T-helper 17 cell (primary cell): ENCODE results near the gene BCAS3. TPM values are rescaled to one million over a fixed set of nuclear protein-coding genes. Genes with fewer than 3 reads are reported as not detected.

Experiments used
- ATAC-seq: fragments of 150-1000 bp; cut with Tn5 transposase; 2 replicates; pipeline ENCODE4 v1.10.0; 2021; ENCODE audit warnings: mild to moderate bottlenecking, moderate library complexity
- DNase-seq, 3 donors: peaks; one replicate each; pipeline versions ENCODE4 v3.0.0 to v3.0.0-alpha.2; 2020 to 2021
- H3K9me3 ChIP-seq: one replicate; pipeline ENCODE4 v1.7.0; 2013; ENCODE audit warnings: low read length, mild to moderate bottlenecking; ENCODE audit not compliant: control insufficient read depth, poor library complexity, severe bottlenecking
- H3K27ac Mint-ChIP-seq: one replicate; pipeline ENCODE4 v1.8.0; 2022; ENCODE audit warnings: mild to moderate bottlenecking, moderate library complexity, mixed read lengths
- H3K27me3 Mint-ChIP-seq: one replicate; pipeline ENCODE4 v1.8.0; 2022; ENCODE audit warnings: mixed read lengths
- H3K36me3 Mint-ChIP-seq: one replicate; pipeline ENCODE4 v1.8.0; 2022; ENCODE audit warnings: low read depth, mixed read lengths
- H3K4me1 Mint-ChIP-seq: one replicate; pipeline ENCODE4 v1.8.0; 2022; ENCODE audit warnings: mild to moderate bottlenecking, mixed read lengths
- H3K4me3 Mint-ChIP-seq: one replicate; pipeline ENCODE4 v1.8.0; 2022; ENCODE audit warnings: mild to moderate bottlenecking, moderate library complexity, mixed read lengths
- total RNA-seq, 4 donors: library from RNA in 2 of 4; stranded (reverse) in 2 of 4; gene quantifications; one replicate each; pipeline ENCODE4 v1.2.3 and lab custom pipeline; 2022 to 2026

The BCAS3 gene
- total RNA-seq, 2 donors from 2014 or later = 39.0 to 50.0 TPM

GRCh38 chr17:61323003-61323908, 645.6 kb downstream of the BCAS3 start:
- H3K9me3 ChIP-seq = no peaks in the 10 kb centered on the region
- Mint-ChIP-seq H3K4me3 (no peak overlapping the region), H3K4me1 (peaks cover 6% of the 10 kb centered on the region), H3K27me3 (no peaks in the 10 kb centered on the region), H3K36me3 (no peaks in the 10 kb centered on the region), H3K27ac (peak overlapping the region; percentile 10)
- ATAC-seq = no peak
- DNase-seq = no peak

- DNase-seq = no peak
- no peaks in the 10 kb centered on the region for H3K36me3 Mint-ChIP-seq
Observed at GRCh38 chr17:61323909-61324868, 646.5 kb downstream of the BCAS3 start.

GRCh38 chr17:61324950-61325349, 647.3 kb downstream of the BCAS3 start:
- peaks cover 6% of the 10 kb centered on the region for H3K4me1 Mint-ChIP-seq
- ATAC-seq (no peak), DNase-seq (no peak)
- H3K36me3 Mint-ChIP-seq = no peaks in the 10 kb centered on the region
- no peak overlapping the region for H3K4me3 Mint-ChIP-seq
- no peak overlapping the region for H3K27ac Mint-ChIP-seq
- no peaks in the 10 kb centered on the region for H3K27me3 Mint-ChIP-seq
- H3K9me3 ChIP-seq = no peaks in the 10 kb centered on the region

More at GRCh38 chr17:61323909-61324868, 646.5 kb downstream of the BCAS3 start:
- Mint-ChIP-seq H3K4me3 (no peak overlapping the region), H3K27me3 (no peaks in the 10 kb centered on the region), H3K4me1 (peaks cover 6% of the 10 kb centered on the region), H3K27ac (no peak overlapping the region)
- no peaks in the 10 kb centered on the region for H3K9me3 ChIP-seq
- ATAC-seq = no peak

GRCh38 chr17:61325382-61326073, 647.9 kb downstream of the BCAS3 start:
- Mint-ChIP-seq H3K36me3 (no peaks in the 10 kb centered on the region), H3K4me1 (peaks cover 6% of the 10 kb centered on the region), H3K27ac (peak overlapping the region; percentile 39), H3K27me3 (no peaks in the 10 kb centered on the region), H3K4me3 (no peak overlapping the region)
- no peaks in the 10 kb centered on the region for H3K9me3 ChIP-seq
- no peak for DNase-seq
- ATAC-seq = no peak

DNA sequence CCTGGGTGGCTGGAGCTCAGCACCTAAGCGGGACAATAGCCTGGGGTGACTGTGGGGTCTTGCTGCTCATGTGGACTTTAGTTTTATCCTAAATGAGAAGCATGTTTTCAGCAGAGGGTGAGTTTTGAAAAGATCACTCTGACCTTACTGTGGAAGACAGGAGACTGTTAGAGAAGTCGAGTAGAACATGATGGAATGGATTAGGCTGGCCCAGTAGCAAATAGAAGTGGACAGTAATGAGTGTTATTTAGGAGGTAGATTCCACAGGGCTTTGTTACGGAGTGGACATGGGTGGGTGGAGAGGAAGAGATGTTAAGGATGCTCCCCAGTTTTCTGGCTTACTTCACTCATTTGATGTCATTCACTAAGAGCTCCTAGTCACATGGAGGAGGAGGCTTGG, 648.7 kb downstream of the BCAS3 start:
- no peaks in the 10 kb centered on the region for H3K9me3 ChIP-seq
- ATAC-seq (no peak), DNase-seq (no peak)
- no peaks in the 10 kb centered on the region for H3K36me3 Mint-ChIP-seq
- H3K27me3 Mint-ChIP-seq = no peaks in the 10 kb centered on the region
- H3K4me3 Mint-ChIP-seq = no peak overlapping the region
- H3K27ac Mint-ChIP-seq = peak overlapping the region; percentile 39
- peaks cover 8% of the 10 kb centered on the region for H3K4me1 Mint-ChIP-seq

- H3K27me3 Mint-ChIP-seq = no peaks in the 10 kb centered on the region
- H3K9me3 ChIP-seq = no peaks in the 10 kb centered on the region
- ATAC-seq (no peak), DNase-seq (no peak)
- no peak overlapping the region for H3K27ac Mint-ChIP-seq
- no peaks in the 10 kb centered on the region for H3K36me3 Mint-ChIP-seq
- H3K4me1 Mint-ChIP-seq = peaks cover 8% of the 10 kb centered on the region
- no peak overlapping the region for H3K4me3 Mint-ChIP-seq
Observed at GRCh38 chr17:61328351-61328750, 650.7 kb downstream of the BCAS3 start.

DNA sequence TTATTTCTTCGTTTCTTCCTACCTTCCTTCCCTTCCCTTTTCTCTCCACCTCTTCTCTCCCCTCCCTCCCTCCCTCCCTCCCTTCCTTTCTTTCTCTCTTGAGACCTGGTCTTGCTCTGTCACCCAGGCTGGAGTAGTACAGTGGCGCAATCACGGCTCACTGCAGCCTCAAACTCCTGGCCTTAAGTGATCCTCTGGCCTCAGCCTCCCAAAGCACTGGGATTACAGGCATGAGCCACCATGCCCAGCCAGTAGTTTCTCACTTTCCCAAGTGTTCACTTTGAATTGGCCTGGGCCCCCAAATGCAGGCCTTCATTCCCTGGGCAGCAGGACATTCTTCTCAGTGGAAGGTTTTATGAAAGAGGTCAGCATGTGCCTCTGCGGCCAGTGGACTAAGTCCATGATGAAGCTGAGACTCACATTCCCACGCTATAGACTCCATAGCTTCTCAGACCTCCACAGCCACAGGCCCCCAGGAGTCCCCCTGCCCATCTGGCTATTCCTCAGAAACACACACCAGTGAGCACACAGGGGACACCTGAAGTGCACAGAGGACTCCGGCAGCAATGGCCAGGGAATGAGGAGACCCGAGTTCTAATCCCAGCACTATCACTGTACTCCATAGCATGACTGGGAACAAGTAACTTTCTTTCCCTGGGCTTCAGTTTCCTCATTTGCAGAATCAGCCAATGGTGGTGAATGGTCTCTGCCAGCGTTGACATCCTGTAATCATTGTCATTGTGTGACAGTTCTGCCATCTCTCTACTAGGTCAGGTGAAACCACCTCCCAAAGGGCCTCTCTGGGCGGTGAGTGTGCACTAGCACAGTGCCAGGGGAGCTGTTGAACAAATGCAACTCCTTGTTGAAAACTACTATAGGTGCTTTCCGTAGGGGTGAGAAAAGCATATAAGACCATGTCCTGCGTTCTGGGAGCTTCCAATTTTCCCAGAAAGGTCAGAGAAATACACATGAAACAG, 652.8 kb downstream of the BCAS3 start:
- H3K9me3 ChIP-seq = no peaks in the 10 kb centered on the region
- no peaks in the 10 kb centered on the region for H3K36me3 Mint-ChIP-seq
- H3K4me1 Mint-ChIP-seq = peaks cover 6% of the 10 kb centered on the region
- H3K27me3 Mint-ChIP-seq = no peaks in the 10 kb centered on the region
- no peak overlapping the region for H3K27ac Mint-ChIP-seq
- DNase-seq = no peak
- no peak for ATAC-seq
- H3K4me3 Mint-ChIP-seq = no peak overlapping the region

DNA sequence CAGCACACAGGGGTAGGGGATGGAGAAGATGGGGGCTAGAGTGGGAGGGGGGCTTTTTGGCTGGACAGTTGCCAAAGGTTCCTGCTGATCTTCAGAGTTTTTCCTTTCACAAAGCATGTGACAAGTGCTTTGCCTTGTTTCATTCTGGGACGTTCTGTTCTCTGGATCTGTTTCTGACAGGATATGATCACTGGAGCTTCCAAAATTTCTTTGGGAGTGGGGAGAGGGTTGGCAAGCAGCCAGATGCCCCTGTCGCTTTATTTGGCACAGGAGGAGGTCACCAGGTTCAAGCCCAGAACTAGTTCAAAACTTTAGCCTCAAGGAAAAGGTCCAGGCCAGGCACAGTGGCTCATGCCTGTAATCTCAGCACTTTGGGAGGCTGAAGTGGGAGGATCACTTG, 653.5 kb downstream of the BCAS3 start:
- H3K27me3 Mint-ChIP-seq = no peaks in the 10 kb centered on the region
- H3K9me3 ChIP-seq = no peaks in the 10 kb centered on the region
- ATAC-seq = no peak
- no peak overlapping the region for H3K27ac Mint-ChIP-seq
- peaks cover 6% of the 10 kb centered on the region for H3K4me1 Mint-ChIP-seq
- no peak for DNase-seq
- H3K36me3 Mint-ChIP-seq = no peaks in the 10 kb centered on the region
- H3K4me3 Mint-ChIP-seq = no peak overlapping the region

- no peaks in the 10 kb centered on the region for H3K36me3 Mint-ChIP-seq
- no peak for DNase-seq
- no peak overlapping the region for H3K4me3 Mint-ChIP-seq
- H3K27ac Mint-ChIP-seq = no peak overlapping the region
- ATAC-seq = no peak
- peaks cover 3% of the 10 kb centered on the region for H3K4me1 Mint-ChIP-seq
- no peaks in the 10 kb centered on the region for H3K27me3 Mint-ChIP-seq
- no peaks in the 10 kb centered on the region for H3K9me3 ChIP-seq
Observed at GRCh38 chr17:61331886-61332285, 654.2 kb downstream of the BCAS3 start.

DNA sequence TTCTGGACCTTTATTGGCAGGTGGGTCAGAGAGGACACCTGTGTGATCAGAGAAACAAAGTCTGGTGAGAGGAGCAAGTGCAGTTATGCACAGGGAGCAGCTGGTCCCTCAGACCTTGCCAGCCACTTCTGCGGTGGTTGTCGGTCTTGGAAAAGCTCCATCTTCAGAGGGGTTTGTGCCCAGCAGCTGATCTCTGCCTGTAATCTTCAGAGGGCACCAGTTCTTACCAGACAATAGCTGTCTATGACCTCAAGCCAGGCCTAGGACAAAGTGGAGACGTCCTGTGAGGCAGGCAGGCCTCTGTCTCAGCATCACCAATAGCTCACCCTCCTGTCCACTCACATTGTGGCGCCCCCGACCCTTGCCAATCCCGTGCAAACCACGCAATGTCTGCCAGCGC, 655.5 kb downstream of the BCAS3 start:
- no peaks in the 10 kb centered on the region for H3K9me3 ChIP-seq
- H3K27me3 Mint-ChIP-seq = no peaks in the 10 kb centered on the region
- ATAC-seq (no peak), DNase-seq (no peak)
- no peaks in the 10 kb centered on the region for H3K36me3 Mint-ChIP-seq
- H3K4me3 Mint-ChIP-seq = no peak overlapping the region
- H3K27ac Mint-ChIP-seq = no peak overlapping the region
- peaks cover 3% of the 10 kb centered on the region for H3K4me1 Mint-ChIP-seq

- Mint-ChIP-seq H3K4me3 (no peak overlapping the region), H3K27ac (no peak overlapping the region), H3K27me3 (no peaks in the 10 kb centered on the region), H3K36me3 (no peaks in the 10 kb centered on the region), H3K4me1 (peaks cover 3% of the 10 kb centered on the region)
- H3K9me3 ChIP-seq = no peaks in the 10 kb centered on the region
- no peak for DNase-seq
- ATAC-seq = no peak
Observed at GRCh38 chr17:61334673-61335072, 657.0 kb downstream of the BCAS3 start.
